Left cardiac atrium (tissue), 4 donors: ENCODE data around the gene RNF38. TPM values are rescaled to one million over a fixed set of nuclear protein-coding genes. Genes with fewer than 3 reads are reported as not detected.
"Not testable (repeated sequence)": the region's sequence is repeated elsewhere in the genome, so short reads cannot be mapped to it uniquely, and the experiment has no call there.

ENCODE experiments used
- ATAC-seq, 2 donors: fragments of 200-7000 bp; cut with Tn5 transposase; one replicate each; pipeline ENCODE4 v1.9.1; 2020; ENCODE audit warnings: mild to moderate bottlenecking in 2 of 2, moderate library complexity in 2 of 2
- DNase-seq: peaks from one replicate; pipeline ENCODE4 v3.0.0-alpha.2; 2020
- intact Hi-C, 2 donors: fragments of 100-400 bp; cut with DNase I; formaldehyde crosslinking; loops; one replicate each; pipeline versions ENCODE4 v1.14.1 to v1.15.1; 2022 to 2023
- total RNA-seq, 2 donors: library from RNA; stranded (reverse); fragmentation: NEBNext Ultra II Directional; extraction: Animal tissue kit (Norgen Biotek cat#: 25700); gene quantifications; one replicate each; pipeline ENCODE4 v1.2.1, GENCODE V29; 2021
- donor health status: DM: no; HTN: yes; CAD: no.
- donor health status: DM: no; HTN: yes; CAD: no; lungs with severe emphysema.
- donor health status: DM: yes; HTN: yes; CAD: no.
- donor health status: Dilated cardiomyopathy.

RNF38 gene
- total RNA-seq, 2 donors from 2014 or later: 25.4 to 29.6 TPM

- ATAC-seq (no peak), DNase-seq (no peak)
- intact Hi-C loops: no loop called here
Measured at GRCh38 chr9:36345103-36345846, 54.8 kb downstream of the RNF38 start.

- intact Hi-C loops: no loop called here
- ATAC-seq (no peak), DNase-seq (no peak)
Measured at GRCh38 chr9:36341936-36342577, 58.0 kb downstream of the RNF38 start.

- ATAC-seq: peak; percentile 72 to 80
- peak; percentile 38 for DNase-seq
- intact Hi-C loops: loop anchor here in 1 of 2 donors (10.0 kb wide), 1 partner anchor 133 kb away; no protein-coding TSS in a partner anchor
Measured at GRCh38 chr9:36337865-36338264, 62.2 kb downstream of the RNF38 start.

- DNase-seq (no peak), ATAC-seq (no peak)
- intact Hi-C loops: loop anchor here in 1 of 2 donors (10.0 kb wide), 1 partner anchor 132 kb away; no protein-coding TSS in a partner anchor
Measured at GRCh38 chr9:36337002-36337401, 63.1 kb downstream of the RNF38 start.

- ATAC-seq (no peak), DNase-seq (no peak)
- intact Hi-C loops: loop anchor here in 1 of 2 donors (10.0 kb wide), 1 partner anchor 132 kb away; no protein-coding TSS in a partner anchor
Measured at GRCh38 chr9:36336131-36336907, 63.8 kb downstream of the RNF38 start.

GRCh38 chr9:36332006-36332405 lies 68.1 kb downstream of the RNF38 start:
- ATAC-seq: peak in 1 of 2 donors; percentile 25
- no peak for DNase-seq
- intact Hi-C loops: loop anchor here in 1 of 2 donors (10.0 kb wide), 1 partner anchor 127 kb away; no protein-coding TSS in a partner anchor

- no peak for DNase-seq
- peak; percentile 54 to 70 for ATAC-seq
- intact Hi-C loops: loop anchor here in 1 of 2 donors (5.0 to 10.0 kb wide), 2 partner anchors 77 to 134 kb away; partner anchors contain the start of gene CLTA
Measured at GRCh38 chr9:36328798-36329411, 71.2 kb downstream of the RNF38 start.

- intact Hi-C loops: loop anchor here in 1 of 2 donors (5.0 to 10.0 kb wide), 2 partner anchors 73 to 130 kb away; partner anchors contain the start of gene CLTA
- ATAC-seq (peak in 1 of 2 donors; percentile 53), DNase-seq (peak; percentile 61)
Measured at GRCh38 chr9:36325081-36325828, 74.8 kb downstream of the RNF38 start.

GRCh38 chr9:36323926-36324325 lies 76.1 kb downstream of the RNF38 start:
- intact Hi-C loops: loop anchor here in 1 of 2 donors (10.0 kb wide), 1 partner anchor 129 kb away; the partner anchor contains the start of gene CLTA
- ATAC-seq: no peak

GRCh38 chr9:36322462-36322861 lies 77.6 kb downstream of the RNF38 start:
- ATAC-seq: no peak
- no peak for DNase-seq
- intact Hi-C loops: loop anchor here in 1 of 2 donors (10.0 kb wide), 1 partner anchor 128 kb away; the partner anchor contains the start of gene CLTA

More at GRCh38 chr9:36323926-36324325, 76.1 kb downstream of the RNF38 start:
- DNase-seq: no peak

GRCh38 chr9:36321903-36322302 lies 78.2 kb downstream of the RNF38 start:
- DNase-seq, ATAC-seq: not testable (repeated sequence)
- intact Hi-C loops: loop anchor here in 1 of 2 donors (10.0 kb wide), 1 partner anchor 127 kb away; the partner anchor contains the start of gene CLTA

GRCh38 chr9:36320466-36320865 lies 79.6 kb downstream of the RNF38 start:
- no peak for DNase-seq
- ATAC-seq: no peak
- intact Hi-C loops: loop anchor here in 1 of 2 donors (10.0 kb wide), 1 partner anchor 126 kb away; the partner anchor contains the start of gene CLTA

GRCh38 chr9:36319806-36320205 lies 80.3 kb downstream of the RNF38 start:
- ATAC-seq (no peak), DNase-seq (no peak)
- intact Hi-C loops: loop anchor here in 1 of 2 donors (10.0 kb wide), 1 partner anchor 125 kb away; the partner anchor contains the start of gene CLTA

- no peak for ATAC-seq
- no peak for DNase-seq
- intact Hi-C loops: no loop called here
Measured at GRCh38 chr9:36319183-36319582, 80.9 kb downstream of the RNF38 start.

GRCh38 chr9:36318212-36318802 lies 81.8 kb downstream of the RNF38 start:
- DNase-seq (no peak), ATAC-seq (no peak)
- intact Hi-C loops: no loop called here

GRCh38 chr9:36317766-36318165 lies 82.3 kb downstream of the RNF38 start:
- ATAC-seq (no peak), DNase-seq (no peak)

GRCh38 chr9:36316611-36317317 lies 83.3 kb downstream of the RNF38 start:
- DNase-seq (no peak), ATAC-seq (peak in 1 of 2 donors; percentile 78)
- intact Hi-C loops: no loop called here

More at GRCh38 chr9:36317766-36318165, 82.3 kb downstream of the RNF38 start:
- intact Hi-C loops: no loop called here
